ENCODE data around the gene HES5.

DNA sequence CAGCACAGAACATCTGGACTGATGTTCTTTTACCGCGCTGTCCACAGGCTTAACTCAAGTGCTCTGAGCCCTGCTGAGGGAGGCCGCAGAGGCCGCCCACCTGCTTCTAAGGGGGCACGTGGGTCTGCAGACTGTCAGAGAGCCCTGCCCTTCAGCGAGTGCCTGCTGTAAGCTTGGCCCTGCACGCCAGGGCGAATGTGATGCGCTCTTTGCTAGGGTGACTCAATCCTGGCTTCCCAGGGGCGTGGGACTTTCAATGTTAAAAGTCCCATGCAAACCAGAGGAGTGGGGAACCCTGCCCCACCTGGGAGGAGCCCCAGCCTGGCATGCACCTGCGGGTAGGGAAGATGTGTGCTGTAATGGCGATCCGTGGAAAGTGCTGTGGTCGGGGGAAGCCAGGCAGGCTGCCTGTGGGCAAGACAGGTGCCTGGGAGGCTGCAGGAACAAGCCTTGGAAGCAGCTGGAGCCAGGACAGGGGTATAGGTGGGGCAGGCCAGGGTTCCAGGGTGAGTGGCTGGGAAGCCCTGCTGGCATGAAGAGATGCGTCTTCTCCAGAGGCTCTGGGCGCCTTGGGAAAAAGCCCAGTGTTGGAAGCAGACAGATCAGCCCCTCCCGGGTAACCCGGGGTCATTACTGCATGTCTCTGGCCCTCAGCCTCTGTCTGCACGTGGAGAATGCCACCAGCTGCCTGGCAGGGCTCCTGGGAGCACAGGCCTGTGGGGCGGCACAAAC lies 3.1 kb downstream of the HES5 start:
- TF ChIP-seq CTCF (IDR thresholded peaks at IDR 0.05; ENCODE audit: insufficient read depth, low read length, poor library complexity, severe bottlenecking) (no peak), EZH2phosphoT487 (conservative IDR thresholded peaks at IDR 0.05; ENCODE audit: low read length) (no peak)

Measured in SU-DHL-6 (cell line).